SK-N-SH (cell line): ENCODE results near the gene PPARGC1A.

ENCODE experiments used
- CHD2 ChIP-seq: fragments of 150-350 bp; IDR thresholded peaks from 2 replicates; pipeline ENCODE4 v1.6.1; 2018; ENCODE audit warnings: low read length; ENCODE audit not compliant: partially characterized antibody
- CTCF ChIP-seq: fragments of 200-600 bp; sonication (generic); IDR thresholded peaks from 2 replicates; pipeline ENCODE4 v1.6.1; 2017; ENCODE audit warnings: antibody characterized with exemption, mild to moderate bottlenecking, moderate library complexity
- EP300 ChIP-seq, 2 experiments: IDR thresholded peaks; 2 replicates each; pipeline versions ENCODE4 v1.4.0 to v1.6.1; 2012; ENCODE audit warnings: borderline replicate concordance in 1 of 2, low read depth in 1 of 2, low read length in 1 of 2
- MAX ChIP-seq: IDR thresholded peaks from 2 replicates; pipeline ENCODE4 v1.4.0; 2012; ENCODE audit warnings: low read depth
- MXI1 ChIP-seq: IDR thresholded peaks from 2 replicates; pipeline ENCODE4 v1.6.1; 2012; ENCODE audit warnings: mild to moderate bottlenecking, low read depth, low read length, improper control_type of control experiment
- PBX3 ChIP-seq: IDR thresholded peaks from 2 replicates; pipeline ENCODE4; 2012
- POLR2AphosphoS5 ChIP-seq: IDR thresholded peaks from 2 replicates; pipeline ENCODE4 v1.6.1; 2012; ENCODE audit warnings: low read depth, low read length
- RCOR1 ChIP-seq: fragments of 150-350 bp; IDR thresholded peaks from 2 replicates; pipeline ENCODE4 v1.6.1; 2017; ENCODE audit warnings: antibody characterized with exemption, low read length
- RFX5 ChIP-seq: IDR thresholded peaks from 2 replicates; pipeline ENCODE4 v1.6.1; 2012; ENCODE audit warnings: mild to moderate bottlenecking, improper control_type of control experiment, low read length
- SIN3A ChIP-seq: IDR thresholded peaks from 2 replicates; pipeline ENCODE4 v1.6.1; 2012; ENCODE audit warnings: low read depth, mild to moderate bottlenecking, low read length, moderate library complexity, borderline replicate concordance
- SMC3 ChIP-seq: IDR thresholded peaks from 2 replicates; pipeline ENCODE4 v1.6.1; 2012; ENCODE audit warnings: low read depth, low read length, improper control_type of control experiment

- TF ChIP-seq CTCF (no peak), SMC3 (no peak), CHD2 (no peak), MAX (no peak), SIN3A (no peak), RFX5 (no peak), POLR2AphosphoS5 (no peak), EP300 (IDR thresholded peaks at IDR 0.05; ENCODE audit: borderline replicate concordance in 1 of 2, low read depth in 1 of 2, low read length in 1 of 2) (no peak), PBX3 (no peak), RCOR1 (no peak), MXI1 (no peak)
Measured at GRCh38 chr4:23881674-23882337, 8.0 kb downstream of the PPARGC1A start.
